Astrocyte (in vitro differentiated cells and primary cell): Measurements from ENCODE around the gene SPIRE1. TPM values are rescaled to one million over a fixed set of nuclear protein-coding genes. Genes with fewer than 3 reads are reported as not detected.

Experiments used
- DNase-seq: peaks from one replicate; pipeline ENCODE4 v3.0.0-alpha.2; 2010; ENCODE audit warnings: low read depth
- FAIRE-seq: peaks from 2 replicates; lab custom pipeline; 2011; peaks lifted over from hg19 to GRCh38; lab: Jason Lieb, UNC
- H2AFZ ChIP-seq: 2 replicates; pipeline ENCODE4 v1.6.0; 2012; ENCODE audit warnings: low read depth, low read length, inconsistent platforms
- H3K27ac ChIP-seq: 2 replicates; pipeline ENCODE4 v1.5.1; 2011; ENCODE audit warnings: low read depth, low read length, inconsistent platforms
- H3K27me3 ChIP-seq: 2 replicates; pipeline ENCODE4 v1.6.0; 2011; ENCODE audit warnings: low read length, inconsistent platforms; ENCODE audit not compliant: insufficient read depth
- H3K36me3 ChIP-seq: 2 replicates; pipeline ENCODE4 v1.5.1; 2011; ENCODE audit warnings: low read length, inconsistent platforms; ENCODE audit not compliant: insufficient read depth
- H3K4me1 ChIP-seq: 2 replicates; pipeline ENCODE4 v1.5.1; 2011; ENCODE audit warnings: low read length, inconsistent platforms; ENCODE audit not compliant: insufficient read depth
- H3K4me2 ChIP-seq: 2 replicates; pipeline ENCODE4 v1.6.0; 2012; ENCODE audit warnings: low read length, inconsistent platforms
- H3K4me3 ChIP-seq: 2 replicates; pipeline ENCODE4 v1.5.1; 2011; ENCODE audit warnings: low read depth, mild to moderate bottlenecking, low read length, inconsistent platforms; ENCODE audit not compliant: insufficient read depth
- H3K79me2 ChIP-seq: 2 replicates; pipeline ENCODE4 v1.6.0; 2012; ENCODE audit warnings: mild to moderate bottlenecking, low read length, inconsistent platforms; ENCODE audit not compliant: insufficient read depth
- H3K9ac ChIP-seq: 2 replicates; pipeline ENCODE4 v1.6.0; 2012; ENCODE audit warnings: mild to moderate bottlenecking, low read length, inconsistent platforms
- H3K9me3 ChIP-seq: 2 replicates; pipeline ENCODE4 v1.5.1; 2012; ENCODE audit warnings: low read depth, mild to moderate bottlenecking, low read length, inconsistent platforms; ENCODE audit not compliant: insufficient read depth
- H4K20me1 ChIP-seq: 2 replicates; pipeline ENCODE4 v1.6.0; 2012; ENCODE audit warnings: low read length, inconsistent platforms; ENCODE audit not compliant: insufficient read depth
- H3K27ac Mint-ChIP-seq: one replicate; pipeline ENCODE4 v1.8.0; 2021; ENCODE audit warnings: mild to moderate bottlenecking, mixed read lengths; ENCODE audit not compliant: unreplicated experiment
- H3K27me3 Mint-ChIP-seq: one replicate; pipeline ENCODE4 v1.8.0; 2021; ENCODE audit warnings: low read depth, mixed read lengths; ENCODE audit not compliant: unreplicated experiment
- H3K36me3 Mint-ChIP-seq: one replicate; pipeline ENCODE4 v1.8.0; 2021; ENCODE audit warnings: low read depth, mixed read lengths; ENCODE audit not compliant: unreplicated experiment
- H3K4me1 Mint-ChIP-seq: one replicate; pipeline ENCODE4 v1.8.0; 2021; ENCODE audit warnings: low read depth, mixed read lengths; ENCODE audit not compliant: unreplicated experiment
- H3K4me3 Mint-ChIP-seq: one replicate; pipeline ENCODE4 v1.8.0; 2021; ENCODE audit warnings: mild to moderate bottlenecking, moderate library complexity, mixed read lengths; ENCODE audit not compliant: unreplicated experiment
- H3K9me3 Mint-ChIP-seq: one replicate; pipeline ENCODE4 v1.8.0; 2021; ENCODE audit warnings: mild to moderate bottlenecking, mixed read lengths; ENCODE audit not compliant: unreplicated experiment
- EZH2 ChIP-seq: IDR thresholded peaks from 2 replicates; pipeline ENCODE4 v1.6.1; 2012; ENCODE audit warnings: mild to moderate bottlenecking, low read length, inconsistent platforms; ENCODE audit not compliant: insufficient read depth
- total RNA-seq: library from RNA; stranded (reverse); gene quantifications from 2 replicates; pipeline ENCODE4 v1.2.1, GENCODE V29; 2021
- TF ChIP-seq, protein P1 (sequence below): IDR thresholded peaks from 2 replicates; pipeline ENCODE4 v1.5.1; 2011; ENCODE audit warnings: low read depth, mild to moderate bottlenecking, inconsistent platforms, low read length, moderate library complexity; ENCODE audit not compliant: insufficient read depth

The SPIRE1 gene
- total RNA-seq, 1 donor from 2014 or later = 42.0 TPM

DNA sequence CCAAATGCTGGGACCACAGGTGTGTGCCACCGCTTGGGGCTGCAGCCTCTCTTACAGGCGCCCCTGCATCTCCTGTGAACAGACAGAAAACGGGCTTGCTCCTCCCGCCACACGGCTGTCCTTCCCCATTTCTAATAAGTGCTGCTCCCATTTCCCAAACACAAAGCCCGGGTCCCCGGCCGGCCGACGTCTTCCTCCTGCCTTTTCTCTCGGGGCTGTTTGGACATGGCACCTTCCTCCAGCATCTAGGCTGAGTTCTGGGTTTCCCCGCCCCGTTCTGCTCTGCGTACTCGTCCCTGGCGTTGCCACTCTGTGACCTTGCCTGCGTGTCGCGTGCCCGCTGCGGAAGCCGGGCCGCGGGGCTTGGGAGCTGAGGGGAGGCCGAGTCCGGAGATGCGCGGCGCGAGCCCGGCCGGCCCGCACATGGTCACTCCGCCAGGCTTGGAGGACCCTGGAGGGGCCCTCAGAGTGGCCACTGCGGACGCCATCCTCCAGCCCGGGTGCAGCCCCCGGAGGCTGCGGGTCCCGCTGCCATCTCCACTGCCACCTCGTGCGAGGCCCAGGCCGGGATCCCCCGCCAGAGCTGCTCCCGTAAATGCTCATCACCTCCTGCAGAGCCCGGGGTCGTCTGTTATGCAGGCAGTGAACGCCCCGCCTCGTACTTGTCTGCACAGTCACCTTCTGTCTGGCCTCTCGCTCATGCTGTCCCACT lies 223.9 kb downstream of the SPIRE1 start:
- no peak overlapping the region for H3K4me3 Mint-ChIP-seq
- no peaks in the 10 kb centered on the region for H3K9me3 Mint-ChIP-seq
- H3K9me3 ChIP-seq = no peaks in the 10 kb centered on the region
- H3K4me2 ChIP-seq = no peak overlapping the region
- FAIRE-seq (no peak), DNase-seq (no peak)
- H3K27me3 ChIP-seq = no peaks in the 10 kb centered on the region
- TF ChIP-seq, protein P1, sequence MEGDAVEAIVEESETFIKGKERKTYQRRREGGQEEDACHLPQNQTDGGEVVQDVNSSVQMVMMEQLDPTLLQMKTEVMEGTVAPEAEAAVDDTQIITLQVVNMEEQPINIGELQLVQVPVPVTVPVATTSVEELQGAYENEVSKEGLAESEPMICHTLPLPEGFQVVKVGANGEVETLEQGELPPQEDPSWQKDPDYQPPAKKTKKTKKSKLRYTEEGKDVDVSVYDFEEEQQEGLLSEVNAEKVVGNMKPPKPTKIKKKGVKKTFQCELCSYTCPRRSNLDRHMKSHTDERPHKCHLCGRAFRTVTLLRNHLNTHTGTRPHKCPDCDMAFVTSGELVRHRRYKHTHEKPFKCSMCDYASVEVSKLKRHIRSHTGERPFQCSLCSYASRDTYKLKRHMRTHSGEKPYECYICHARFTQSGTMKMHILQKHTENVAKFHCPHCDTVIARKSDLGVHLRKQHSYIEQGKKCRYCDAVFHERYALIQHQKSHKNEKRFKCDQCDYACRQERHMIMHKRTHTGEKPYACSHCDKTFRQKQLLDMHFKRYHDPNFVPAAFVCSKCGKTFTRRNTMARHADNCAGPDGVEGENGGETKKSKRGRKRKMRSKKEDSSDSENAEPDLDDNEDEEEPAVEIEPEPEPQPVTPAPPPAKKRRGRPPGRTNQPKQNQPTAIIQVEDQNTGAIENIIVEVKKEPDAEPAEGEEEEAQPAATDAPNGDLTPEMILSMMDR = no peak
- no peak for TF ChIP-seq EZH2
- H3K36me3 Mint-ChIP-seq = peaks cover 27% of the 10 kb centered on the region
- peaks cover 7% of the 10 kb centered on the region for H4K20me1 ChIP-seq
- no peaks in the 10 kb centered on the region for H3K79me2 ChIP-seq
- H3K4me3 ChIP-seq = no peak overlapping the region
- no peaks in the 10 kb centered on the region for H3K27me3 Mint-ChIP-seq
- no peak overlapping the region for H3K27ac ChIP-seq
- no peaks in the 10 kb centered on the region for H3K4me1 ChIP-seq
- no peak overlapping the region for H2AFZ ChIP-seq
- no peak overlapping the region for H3K9ac ChIP-seq
- H3K36me3 ChIP-seq = peaks cover 5% of the 10 kb centered on the region
- H3K27ac Mint-ChIP-seq = no peak overlapping the region
- H3K4me1 Mint-ChIP-seq = no peaks in the 10 kb centered on the region

DNA sequence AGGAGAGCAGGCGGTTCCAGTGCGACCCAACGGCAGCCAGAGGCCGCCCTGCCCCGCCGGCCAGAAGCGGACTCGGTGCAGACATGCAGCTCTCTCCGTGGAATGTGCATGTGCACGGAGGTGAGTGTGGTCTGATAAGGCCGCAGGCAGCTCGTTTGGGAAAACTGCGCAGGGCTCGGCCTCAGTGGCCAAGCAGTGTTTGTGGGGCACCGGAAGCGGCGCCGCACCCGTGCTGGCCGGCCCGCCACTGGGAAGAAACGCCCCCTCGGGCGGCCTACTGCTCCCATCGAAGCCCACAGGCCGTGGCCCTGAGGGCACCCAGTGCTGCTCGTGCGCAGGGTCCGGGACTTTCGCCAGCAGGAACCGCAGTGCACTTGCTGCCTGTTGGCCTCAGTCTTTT lies 225.0 kb downstream of the SPIRE1 start:
- H3K36me3 ChIP-seq = peaks cover 5% of the 10 kb centered on the region

More for the DNA sequence above, 225.0 kb downstream of the SPIRE1 start:
- H3K9me3 Mint-ChIP-seq = no peaks in the 10 kb centered on the region
- FAIRE-seq (no peak), DNase-seq (no peak)
- no peaks in the 10 kb centered on the region for H3K27me3 Mint-ChIP-seq
- H3K4me1 Mint-ChIP-seq = peaks cover 1% of the 10 kb centered on the region
- no peak overlapping the region for H3K4me3 Mint-ChIP-seq
- H3K4me3 ChIP-seq = no peak overlapping the region
- H3K36me3 Mint-ChIP-seq = peaks cover 27% of the 10 kb centered on the region
- H3K27ac Mint-ChIP-seq = no peak overlapping the region
- H3K9me3 ChIP-seq = peaks cover 5% of the 10 kb centered on the region
- H3K4me2 ChIP-seq = no peak overlapping the region
- H4K20me1 ChIP-seq = peaks cover 7% of the 10 kb centered on the region
- no peaks in the 10 kb centered on the region for H3K27me3 ChIP-seq
- no peak overlapping the region for H3K27ac ChIP-seq
- H2AFZ ChIP-seq = no peak overlapping the region
- no peak overlapping the region for H3K9ac ChIP-seq
- no peak for TF ChIP-seq EZH2
- TF ChIP-seq, protein P1 = no peak
- H3K79me2 ChIP-seq = no peaks in the 10 kb centered on the region
- H3K4me1 ChIP-seq = no peaks in the 10 kb centered on the region
